HG02852 (cell line): ENCODE data around the gene SNRNP35.
"Not testable (repeated sequence)": the region's sequence is repeated elsewhere in the genome, so short reads cannot be mapped to it uniquely, and the experiment has no call there.

Experiments
- ATAC-seq: cut with Tn5 transposase; IDR thresholded peaks from one replicate; pipeline ENCODE4 v1.9.1; 2021; ENCODE audit warnings: mild to moderate bottlenecking, moderate library complexity; ENCODE audit not compliant: unreplicated experiment

SNRNP35 gene

DNA sequence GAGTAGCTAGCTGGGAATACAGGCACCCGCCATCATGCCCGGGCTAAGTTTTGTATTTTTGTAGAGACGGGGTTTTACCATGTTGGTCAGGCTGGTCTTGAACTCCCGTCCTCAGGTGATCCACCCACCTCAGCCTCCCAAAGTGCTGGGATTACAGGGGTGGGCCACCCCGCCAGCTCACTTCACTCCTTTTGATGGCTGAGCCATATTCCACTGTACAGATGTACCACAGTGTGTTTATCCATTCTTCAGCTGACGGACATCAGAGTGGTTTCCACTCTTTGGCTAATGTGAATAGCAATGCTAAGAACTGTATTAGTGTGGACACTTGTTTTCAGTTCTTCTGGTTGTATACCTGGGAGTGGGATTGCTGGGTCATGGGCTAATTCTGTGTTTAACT is 29.5 kb downstream of the SNRNP35 start:
- ATAC-seq, result no peak

DNA sequence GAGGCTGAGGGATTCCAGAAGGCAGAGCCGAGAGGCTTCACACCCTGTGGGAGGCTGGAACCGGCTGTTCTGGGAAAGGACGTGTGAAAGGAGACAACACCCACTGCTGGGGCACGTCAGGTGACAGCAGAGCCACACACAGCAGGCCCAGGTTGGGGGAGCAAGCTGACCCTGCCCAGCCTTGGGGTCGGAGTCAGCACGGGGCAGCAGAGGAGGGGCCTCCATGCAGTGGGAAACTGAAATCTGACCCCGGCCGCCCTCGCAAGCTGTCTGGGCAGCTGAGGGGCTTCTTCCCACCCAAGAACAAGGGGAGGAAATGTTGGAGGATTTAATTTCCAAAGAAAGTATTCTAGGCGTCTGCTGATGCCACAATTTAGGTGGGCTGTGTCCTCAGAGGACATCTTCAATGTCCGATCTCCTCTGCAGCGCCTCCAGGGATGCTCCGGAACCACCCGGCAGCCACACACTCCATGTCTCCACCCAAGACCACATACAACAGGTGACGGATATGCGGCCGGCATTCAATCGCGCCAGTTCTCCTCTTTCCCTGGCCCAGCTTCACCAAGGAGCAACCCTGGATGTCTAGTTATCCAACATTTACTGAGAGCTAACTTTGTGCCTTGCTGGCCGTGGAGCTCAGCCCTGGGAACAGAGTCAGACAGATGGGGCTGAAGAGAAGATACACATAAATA is 30.7 kb downstream of the SNRNP35 start:
- no peak for ATAC-seq

DNA sequence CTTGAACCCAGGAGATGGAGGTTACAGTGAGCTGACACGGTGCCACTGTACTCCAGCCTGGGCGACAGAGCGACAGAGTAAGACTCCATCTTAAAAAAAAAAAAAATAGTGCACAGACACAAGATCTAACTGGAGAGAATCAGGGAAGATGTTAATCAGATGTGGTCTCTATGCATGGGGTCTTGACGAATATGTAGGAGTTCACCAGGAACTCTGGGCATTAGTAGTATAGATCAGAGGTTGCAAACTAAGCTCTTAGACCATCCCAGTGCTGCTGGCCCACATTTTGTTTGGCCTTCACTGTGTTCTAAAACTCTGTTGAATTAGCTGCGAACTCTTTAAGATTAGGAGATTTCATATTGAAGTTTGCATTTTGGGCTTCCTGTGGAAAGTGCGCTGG is 31.6 kb downstream of the SNRNP35 start:
- no peak for ATAC-seq

DNA sequence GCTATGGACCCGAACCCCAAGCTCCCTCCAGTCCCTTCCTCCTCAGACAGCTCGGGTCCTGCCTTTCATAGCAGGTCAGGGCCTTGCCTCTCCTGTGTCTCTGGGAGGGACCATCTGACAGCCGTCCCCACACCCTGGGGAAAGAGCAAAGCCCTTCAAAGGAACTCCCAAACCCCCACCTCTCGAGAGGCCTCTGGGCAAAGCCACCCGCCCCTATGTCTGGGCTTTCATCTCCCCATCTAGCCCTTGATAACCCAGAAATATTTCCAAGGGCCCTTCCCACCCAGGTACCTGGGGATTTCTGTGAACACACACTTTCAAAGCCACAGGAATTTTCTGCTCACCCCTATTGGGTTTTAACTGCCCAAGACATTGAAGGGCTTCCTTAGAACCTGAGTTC is 32.1 kb downstream of the SNRNP35 start:
- no peak for ATAC-seq

DNA sequence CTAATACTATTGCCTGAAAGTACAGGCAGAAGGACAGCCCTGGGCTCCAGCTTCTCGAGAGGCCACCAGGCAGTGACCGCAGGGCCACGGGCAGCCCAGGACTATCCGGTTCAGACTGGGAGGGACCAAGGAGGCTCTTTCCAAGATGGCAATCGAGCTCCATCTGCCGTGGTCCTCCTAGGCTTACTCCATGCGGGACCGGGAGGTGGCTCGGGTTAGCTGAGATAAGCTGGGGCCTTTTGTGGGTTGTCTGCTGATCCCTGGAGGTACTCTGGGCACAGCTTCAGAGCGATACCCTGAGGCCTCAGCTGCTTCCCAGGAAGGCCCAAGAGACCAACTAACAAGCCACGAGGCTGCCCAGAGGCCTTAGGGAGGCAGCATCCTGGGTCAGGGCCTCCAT is 33.1 kb downstream of the SNRNP35 start:
- ATAC-seq, result no peak

DNA sequence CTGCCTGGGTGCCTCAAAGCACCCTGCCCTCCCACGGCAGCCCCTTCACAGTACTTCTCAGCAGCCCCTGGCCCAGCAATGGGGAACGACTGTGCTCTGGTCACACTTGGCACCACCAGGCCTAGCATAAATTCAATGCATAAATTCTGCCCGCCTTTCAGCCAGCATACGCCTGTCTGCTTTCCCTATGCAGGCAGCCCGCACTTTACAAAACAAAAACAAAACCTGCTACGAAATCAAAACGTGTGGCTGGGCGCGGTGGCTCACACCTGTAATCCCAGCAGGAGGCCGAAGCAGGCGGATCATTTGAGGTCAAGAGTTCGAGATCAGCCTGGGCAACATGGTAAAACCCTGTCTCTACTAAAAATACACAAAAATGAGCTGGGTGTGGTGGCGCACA is 33.5 kb downstream of the SNRNP35 start:
- no peak for ATAC-seq

DNA sequence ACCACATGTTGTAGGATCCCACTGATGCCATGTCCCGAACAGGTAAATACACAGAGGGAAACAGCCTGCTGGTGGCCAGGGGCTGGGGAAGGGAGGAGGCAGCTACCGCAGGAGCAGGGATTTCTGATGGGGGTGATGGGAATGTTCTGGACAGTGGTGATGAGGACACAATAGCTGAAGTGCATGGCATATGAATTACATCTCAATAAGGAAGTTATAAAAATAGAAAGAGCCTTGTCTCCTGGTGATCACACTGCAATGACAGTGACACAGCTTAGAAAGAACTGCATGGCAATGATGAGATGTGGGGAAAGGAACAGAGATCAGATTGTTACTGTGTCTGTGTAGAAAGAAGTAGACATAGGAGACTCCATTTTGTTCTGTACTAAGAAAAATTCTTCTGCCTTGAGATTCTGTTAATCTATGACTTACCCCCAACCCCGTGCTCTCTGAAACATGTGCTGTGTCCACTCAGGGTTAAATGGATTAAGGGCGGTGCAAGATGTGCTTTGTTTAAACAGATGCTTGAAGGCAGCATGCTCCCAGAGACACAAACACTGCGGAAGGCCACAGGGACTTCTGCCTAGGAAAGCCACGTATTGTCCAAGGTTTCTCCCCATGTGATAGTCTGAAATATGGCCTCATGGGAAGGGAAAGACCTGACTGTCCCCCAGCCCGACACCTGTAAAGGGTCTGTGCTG is 34.5 kb downstream of the SNRNP35 start:
- not testable (repeated sequence) for ATAC-seq

DNA sequence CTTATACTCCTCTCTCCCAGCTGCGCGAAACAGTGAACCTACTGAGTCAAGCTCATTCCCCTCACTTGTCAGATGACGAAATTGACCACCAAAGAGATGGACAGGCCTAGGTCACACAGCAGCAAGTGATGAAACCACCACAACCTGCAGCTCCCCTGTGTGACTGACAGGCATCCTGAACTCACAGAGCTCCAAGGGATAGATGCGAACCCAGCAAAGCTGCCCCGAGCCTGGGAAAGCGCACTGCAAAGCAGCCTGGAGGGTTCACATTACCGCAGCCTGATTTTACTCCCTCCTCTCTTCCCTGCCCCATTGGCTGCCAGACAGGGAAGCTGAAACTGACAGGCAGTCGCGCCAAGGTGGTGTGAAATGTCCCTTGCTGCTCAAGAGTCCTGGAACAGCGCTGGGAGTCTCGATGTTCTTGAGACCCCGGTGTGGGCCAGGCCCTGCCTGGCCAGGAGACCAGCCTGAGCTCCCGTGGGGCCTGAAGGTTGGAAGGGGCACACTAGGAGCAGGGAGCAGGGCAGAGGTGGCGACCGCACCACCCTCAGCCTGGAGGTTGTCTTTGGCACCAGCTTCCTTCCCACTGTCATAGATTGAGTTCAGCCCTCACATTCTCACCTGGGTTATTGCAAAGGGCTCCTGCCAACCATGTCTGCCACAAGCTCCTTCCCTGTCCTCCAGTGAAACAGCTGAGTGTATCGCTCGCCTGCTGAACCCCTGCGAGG is 36.3 kb downstream of the SNRNP35 start:
- no peak for ATAC-seq

DNA sequence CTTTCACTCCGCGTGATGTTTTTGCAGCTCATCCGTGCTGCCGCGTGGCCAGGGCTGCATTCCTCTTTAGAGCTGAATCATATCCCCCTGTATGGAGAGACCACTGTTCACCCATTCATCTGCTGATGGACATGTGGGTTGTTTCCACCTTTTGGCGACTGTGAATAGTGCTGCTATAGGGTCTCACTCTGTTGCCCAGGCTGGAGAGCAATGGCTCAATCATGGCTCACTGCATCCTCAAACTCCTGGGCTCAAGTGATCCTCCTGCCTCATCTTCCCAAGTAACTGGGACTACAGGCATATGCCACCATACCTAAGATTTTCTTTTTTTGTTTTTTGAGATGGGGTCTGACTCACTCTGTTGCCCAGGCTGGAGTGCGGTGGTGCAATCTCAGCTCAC is 39.1 kb downstream of the SNRNP35 start:
- ATAC-seq, result no peak

DNA sequence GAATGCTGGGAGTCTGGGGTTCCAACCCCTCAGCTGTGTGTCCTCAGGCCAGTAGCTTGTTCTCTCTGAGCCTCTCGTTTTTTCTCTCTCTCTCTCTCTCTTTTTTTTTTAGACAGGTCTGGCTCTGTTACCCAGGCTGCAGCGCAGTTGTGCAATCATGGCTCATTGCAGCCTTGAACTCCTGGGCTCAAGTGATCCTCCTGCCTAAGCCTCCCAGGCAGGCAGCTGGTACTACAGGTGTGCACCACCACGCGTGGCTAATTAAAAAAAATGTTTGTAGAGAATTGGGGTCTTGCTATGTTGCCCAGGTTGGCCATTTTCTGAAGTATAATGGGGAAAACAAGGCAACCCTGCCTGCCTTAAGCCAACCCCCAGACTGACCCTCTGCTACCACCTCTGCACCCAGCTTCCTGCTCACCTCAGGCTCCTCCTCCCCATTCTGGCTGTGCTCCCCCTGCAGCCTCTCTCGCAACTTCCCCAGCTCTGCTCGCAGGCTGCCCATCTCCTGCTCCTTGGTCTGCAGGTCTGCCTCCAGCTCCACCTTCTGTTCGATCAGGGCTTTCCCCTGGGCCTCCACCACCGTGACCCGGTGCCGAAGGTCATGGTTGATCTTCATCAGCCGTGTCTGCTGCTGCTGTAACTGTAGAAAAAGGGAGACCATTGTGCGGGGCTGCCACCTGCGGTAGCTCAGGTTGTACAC is 40.3 kb downstream of the SNRNP35 start:
- ATAC-seq, result no peak

DNA sequence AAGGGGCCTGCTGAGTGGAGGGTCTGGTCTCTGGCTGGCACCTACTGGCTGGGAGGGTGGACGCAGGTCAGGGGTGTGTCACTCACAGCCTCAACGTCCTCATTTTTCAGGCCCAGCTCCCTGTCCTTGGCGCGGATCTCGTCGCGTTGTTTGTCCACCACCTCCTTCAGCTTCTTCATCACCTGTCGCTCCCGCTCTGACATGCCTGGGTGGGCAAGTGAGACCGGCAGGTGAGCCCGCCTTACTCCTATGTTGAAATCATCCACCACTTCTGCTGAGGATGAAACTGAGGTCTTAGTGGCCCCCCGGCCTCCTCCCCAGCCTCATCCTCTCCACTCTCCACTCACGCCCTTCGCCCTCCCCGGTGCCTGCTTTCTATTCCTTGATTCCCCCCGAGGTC is 41.4 kb downstream of the SNRNP35 start:
- no peak for ATAC-seq

DNA sequence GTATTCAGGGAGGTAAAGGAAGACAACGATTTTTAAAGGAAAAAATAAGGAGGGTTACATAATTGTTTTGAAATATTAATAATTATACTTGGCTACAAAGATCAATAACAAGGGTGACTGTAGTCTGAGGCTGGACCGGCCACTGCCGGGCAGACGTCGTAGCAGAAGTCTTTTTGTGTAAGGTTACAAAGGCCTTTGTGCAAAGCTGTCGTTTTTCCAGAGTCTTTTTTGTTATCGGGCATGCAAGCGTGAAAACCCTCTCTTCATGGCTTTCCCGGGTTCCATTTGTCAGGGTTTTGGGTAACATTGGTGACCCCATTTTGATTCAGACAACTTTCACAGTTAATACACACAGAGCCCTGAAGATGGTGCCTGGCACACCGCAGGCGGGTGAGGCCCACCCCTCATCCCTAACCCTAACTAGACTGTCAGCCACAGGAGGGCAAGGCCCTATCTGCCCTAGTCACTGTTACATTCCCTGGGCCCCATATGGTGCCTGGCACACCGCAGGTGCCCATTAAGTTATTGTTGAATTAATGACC is 44.3 kb downstream of the SNRNP35 start:
- ATAC-seq, result no peak

DNA sequence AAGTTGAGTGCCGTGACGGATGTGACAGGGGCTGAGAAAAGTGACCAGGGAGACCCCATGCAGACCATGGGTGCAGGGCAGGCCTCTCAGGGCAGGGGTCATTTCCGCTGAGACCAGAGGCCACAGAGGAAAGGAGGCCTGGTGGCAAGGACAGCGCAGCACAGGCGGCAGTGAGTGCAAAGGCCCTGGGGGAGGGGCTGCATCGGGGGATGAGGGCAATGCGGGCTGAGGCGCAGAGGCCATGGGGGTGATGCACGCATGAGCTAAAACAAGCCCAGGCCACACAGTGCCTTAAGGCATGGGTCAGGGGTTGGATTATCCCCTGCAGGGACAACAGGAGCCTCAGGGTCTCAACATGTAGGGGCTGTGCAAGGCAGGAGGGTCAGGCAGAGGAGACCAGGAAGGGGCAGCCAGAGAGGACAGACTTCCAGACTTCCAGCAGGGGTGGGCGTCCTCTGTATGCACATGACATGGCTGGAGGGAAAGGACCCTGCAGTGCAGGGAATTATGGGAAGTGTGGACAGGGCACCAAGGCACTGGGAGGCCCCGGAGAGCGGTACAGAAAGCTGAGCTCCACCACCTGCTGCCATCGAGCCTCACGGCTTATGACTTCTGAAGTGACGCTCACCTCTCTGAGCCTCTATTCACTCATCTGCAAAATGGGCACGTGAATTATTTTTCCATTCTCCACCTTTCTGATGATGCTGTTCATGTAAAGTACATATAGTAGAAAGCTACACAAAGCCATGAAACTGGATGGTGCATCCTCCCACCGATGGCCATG is 48.3 kb downstream of the SNRNP35 start:
- ATAC-seq, result no peak

DNA sequence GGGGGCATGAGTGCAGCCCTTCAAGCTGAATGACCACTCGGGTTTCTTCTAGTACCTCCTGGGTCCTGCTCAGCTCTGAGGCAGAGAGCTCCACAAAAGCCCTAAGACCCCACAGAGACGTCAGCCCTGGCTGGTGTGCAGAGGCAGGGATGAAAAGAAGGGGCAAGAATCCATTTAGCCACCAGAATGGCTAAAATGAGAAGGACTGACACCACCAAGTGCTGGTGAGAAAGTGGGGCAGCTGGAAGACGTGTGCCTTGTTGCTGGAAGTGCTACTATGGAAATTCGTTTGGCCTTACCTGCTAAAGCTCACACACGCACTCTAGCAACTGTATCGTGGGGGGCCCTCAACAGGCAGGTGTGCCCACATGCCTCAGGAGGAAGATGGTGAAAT is 48.9 kb downstream of the SNRNP35 start:
- no peak for ATAC-seq

DNA sequence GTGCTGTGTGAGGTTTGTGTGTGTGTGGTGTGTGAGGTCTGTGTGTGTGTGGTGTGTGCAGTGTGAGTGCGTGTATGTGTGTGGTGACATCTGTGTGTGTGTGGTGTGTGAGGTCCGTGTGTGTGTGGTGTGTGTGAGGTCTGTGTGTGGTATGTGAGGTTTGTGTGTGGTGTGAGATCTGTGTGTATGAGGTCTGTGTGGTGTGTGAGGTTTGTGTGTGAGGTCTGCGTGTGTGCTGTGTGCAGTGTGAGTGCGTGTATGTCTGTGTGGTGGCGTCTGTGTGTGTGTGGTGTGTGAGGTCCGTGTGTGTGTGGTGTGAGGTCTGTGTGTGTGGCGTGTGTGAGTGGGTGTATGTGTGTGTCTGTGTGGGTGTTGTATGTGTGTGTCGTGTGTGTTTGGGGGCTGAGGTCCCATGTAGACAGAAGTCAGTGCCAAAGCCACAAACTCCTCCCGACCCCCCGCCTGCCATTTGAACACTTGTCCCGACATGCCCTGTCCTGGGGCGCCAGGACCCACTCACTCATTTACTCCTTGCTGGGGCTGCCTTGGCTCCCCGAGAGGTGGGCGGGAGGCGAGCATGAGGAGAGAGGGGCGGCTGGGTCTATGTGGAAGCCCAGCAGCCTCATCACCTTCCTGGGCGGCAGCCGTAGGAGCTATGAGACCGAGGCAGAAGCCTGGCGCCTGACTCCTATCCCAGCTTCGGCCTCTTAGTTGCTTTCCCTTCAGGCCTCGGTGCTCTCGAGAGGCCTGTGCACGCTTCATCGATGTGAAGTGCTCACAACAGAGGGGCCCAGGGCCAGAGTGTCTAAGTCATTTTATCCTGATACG is 55.1 kb downstream of the SNRNP35 start:
- no peak for ATAC-seq

DNA sequence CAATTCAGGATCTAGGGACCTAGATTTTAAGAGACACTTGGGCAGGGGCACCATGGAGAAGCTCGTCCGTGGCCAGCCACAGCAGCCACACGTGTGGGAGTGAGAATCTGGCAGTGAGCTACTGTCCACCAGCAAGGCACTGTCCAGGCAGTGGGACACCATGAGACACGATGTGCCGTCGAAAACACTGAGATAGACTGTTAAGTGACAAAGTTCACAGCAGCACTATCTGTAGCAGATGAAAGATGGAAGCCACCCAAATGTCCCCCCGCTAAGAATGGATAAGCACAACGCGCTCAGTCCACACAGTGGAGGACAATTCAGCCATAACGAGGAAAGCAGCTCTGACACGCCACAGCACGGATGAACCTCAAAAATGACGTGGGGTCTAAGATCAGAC is 55.9 kb downstream of the SNRNP35 start:
- no peak for ATAC-seq

DNA sequence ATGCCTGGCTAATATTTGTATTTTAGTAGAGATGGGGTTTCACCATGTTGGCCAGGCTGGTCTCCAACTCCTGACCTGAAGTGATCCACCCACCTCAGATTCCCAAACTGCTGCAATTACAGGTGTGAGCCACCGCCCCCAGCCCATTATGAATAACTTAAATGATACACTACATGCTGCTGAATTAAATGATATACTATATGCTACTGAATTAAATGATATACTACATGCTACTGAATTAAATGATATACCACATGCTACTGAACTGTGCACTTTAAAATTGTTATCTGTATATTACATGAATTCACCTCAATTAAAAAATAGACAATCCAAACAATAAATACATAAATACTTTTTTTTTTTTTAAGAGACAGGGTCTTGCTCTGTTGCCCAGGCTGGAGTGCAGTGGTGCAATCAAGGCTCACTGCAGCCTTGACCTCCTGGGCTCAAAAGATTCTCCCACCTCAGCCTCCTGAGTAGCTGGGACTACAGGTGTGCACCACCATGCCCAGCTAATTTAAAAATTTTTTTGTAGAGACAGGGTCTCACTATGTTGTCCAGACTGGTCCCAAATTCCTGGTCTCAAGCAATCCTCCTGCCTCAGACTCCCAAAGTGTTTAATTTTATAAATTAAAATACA is 56.8 kb downstream of the SNRNP35 start:
- ATAC-seq, result not testable (repeated sequence)

DNA sequence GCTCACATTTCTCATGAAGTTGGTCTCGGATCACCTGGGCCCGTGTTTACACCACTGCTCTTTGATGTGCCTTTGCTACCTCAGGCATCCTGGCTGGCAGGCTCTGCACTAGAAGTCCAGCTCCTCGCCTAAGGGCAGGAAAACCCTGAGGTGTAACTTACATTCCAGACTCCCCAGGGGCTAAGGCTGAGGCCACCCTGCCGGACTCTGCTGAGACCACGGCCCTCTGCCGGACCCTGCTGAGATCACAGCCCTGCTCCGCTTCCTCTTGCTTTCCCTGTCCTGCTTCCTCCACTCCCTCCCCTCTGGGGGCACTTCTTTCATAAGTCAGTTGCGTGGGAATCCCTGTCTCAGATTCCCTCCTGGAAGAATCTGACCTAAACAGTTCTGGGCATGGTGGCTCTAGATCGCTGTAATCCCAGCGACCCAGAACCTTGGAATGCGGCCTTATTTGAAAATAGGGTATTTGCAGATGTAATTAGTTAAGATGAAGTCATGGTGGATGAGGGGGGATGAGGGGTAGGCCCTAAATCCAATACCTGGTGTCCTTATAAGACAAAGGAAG is 58.4 kb downstream of the SNRNP35 start:
- no peak for ATAC-seq
